Keratinocyte (primary cell): ENCODE data around the gene HECTD2. TPM values are rescaled to one million over a fixed set of nuclear protein-coding genes. Genes with fewer than 3 reads are reported as not detected.

ENCODE experiments used
- DNase-seq: peaks from one replicate; pipeline ENCODE4 v3.0.0-alpha.2; 2011; ENCODE audit warnings: low read depth, missing footprints, low spot score
- FAIRE-seq: peaks from 2 replicates; lab custom pipeline; 2011; peaks lifted over from hg19 to GRCh38; lab: Jason Lieb, UNC
- H2AFZ ChIP-seq: 2 replicates; pipeline ENCODE4 v1.6.0; 2012; ENCODE audit warnings: low read length, control low read depth, inconsistent platforms; ENCODE audit not compliant: control insufficient read depth
- H3K27ac ChIP-seq: 2 replicates; pipeline ENCODE4 v1.5.1; 2011; ENCODE audit warnings: low read length; ENCODE audit not compliant: control insufficient read depth, insufficient read depth
- H3K27me3 ChIP-seq: 3 replicates; pipeline ENCODE4 v1.6.0; 2011; ENCODE audit warnings: low read length; ENCODE audit not compliant: control insufficient read depth, insufficient read depth; ENCODE audit errors: extremely low read depth
- H3K36me3 ChIP-seq, 2 experiments: 2 replicates in 1 of 2; 3 replicates in 1 of 2; pipeline ENCODE4 v1.5.1; 2011; ENCODE audit warnings: low read length in 2 of 2, mild to moderate bottlenecking in 1 of 2; ENCODE audit not compliant: control insufficient read depth in 2 of 2, insufficient read depth in 2 of 2; ENCODE audit errors: extremely low read depth in 1 of 2
- H3K4me1 ChIP-seq: 3 replicates; pipeline ENCODE4 v1.5.1; 2011; ENCODE audit warnings: low read length; ENCODE audit not compliant: control insufficient read depth, insufficient read depth; ENCODE audit errors: extremely low read depth
- H3K4me2 ChIP-seq: 3 replicates; pipeline ENCODE4 v1.6.0; 2011; ENCODE audit warnings: low read depth, low read length; ENCODE audit not compliant: control insufficient read depth, insufficient read depth; ENCODE audit errors: extremely low read depth
- H3K4me3 ChIP-seq, 3 experiments: fragments of 200-600 bp in 1 of 3; sonication (generic) in 1 of 3; 2 replicates in 2 of 3; 3 replicates in 1 of 3; pipeline ENCODE4 v1.5.1; 2011 to 2016; ENCODE audit warnings: low read length in 3 of 3, mild to moderate bottlenecking in 3 of 3, control low read depth in 2 of 3, inconsistent platforms in 1 of 3, low read depth in 1 of 3, mixed read lengths in 1 of 3, mixed run types in 1 of 3, moderate library complexity in 1 of 3; ENCODE audit not compliant: control insufficient read depth in 2 of 3, insufficient read depth in 2 of 3; ENCODE audit errors: extremely low read depth in 1 of 3
- H3K79me2 ChIP-seq: 2 replicates; pipeline ENCODE4 v1.6.0; 2012; ENCODE audit warnings: low read length; ENCODE audit not compliant: control insufficient read depth, insufficient read depth
- H3K9ac ChIP-seq: 3 replicates; pipeline ENCODE4 v1.6.0; 2011; ENCODE audit warnings: low read length; ENCODE audit not compliant: control insufficient read depth, insufficient read depth; ENCODE audit errors: extremely low read depth
- H3K9me1 ChIP-seq: 3 replicates; pipeline ENCODE4 v1.6.0; 2011; ENCODE audit warnings: low read length; ENCODE audit not compliant: control insufficient read depth, insufficient read depth; ENCODE audit errors: extremely low read depth
- H3K9me3 ChIP-seq: 2 replicates; pipeline ENCODE4 v1.5.1; 2012; ENCODE audit warnings: low read depth, low read length; ENCODE audit not compliant: control insufficient read depth
- H4K20me1 ChIP-seq: 3 replicates; pipeline ENCODE4 v1.6.0; 2011; ENCODE audit warnings: low read length; ENCODE audit not compliant: control insufficient read depth, insufficient read depth; ENCODE audit errors: extremely low read depth
- EZH2 ChIP-seq: IDR thresholded peaks from one replicate; pipeline ENCODE4 v1.6.1; 2012; ENCODE audit warnings: inconsistent platforms, mild to moderate bottlenecking, low read length, moderate library complexity
- dilution Hi-C: fragments of 300-500 bp; cut with MboI; formaldehyde crosslinking; loops from one replicate; pipeline ENCODE4 v1.7.0; 2020; ENCODE audit warnings: low sequenced_read_pairs; ENCODE audit not compliant: extremely low pct_ligation_motif_present
- polyA plus RNA-seq, 5 experiments: library from polyadenylated mRNA; depleted of rRNA in 3 of 5; stranded (reverse) in 3 of 5; stranded (forward) in 1 of 5; unstranded in 1 of 5; fragments of >200 nt; gene quantifications; 1 replicate in 1 of 5; 2 replicates in 3 of 5; 3 replicates in 1 of 5; pipeline versions ENCODE4 v1.2.1 to v1.2.3, GENCODE V29; 2011 to 2012; ENCODE audit warnings: missing spikeins in 2 of 5, low read depth in 1 of 5, low replicate concordance in 1 of 5
- TF ChIP-seq, protein P1 (sequence below), 3 experiments: IDR thresholded peaks in 1 of 3; conservative IDR thresholded peaks in 1 of 3; optimal IDR thresholded peaks in 1 of 3; 2 replicates in 2 of 3; 3 replicates in 1 of 3; pipeline versions ENCODE3 to v1.5.1; 2011; ENCODE audit warnings: low read length in 3 of 3, mild to moderate bottlenecking in 3 of 3, moderate library complexity in 2 of 3, control low read depth in 1 of 3, inconsistent platforms in 1 of 3; ENCODE audit not compliant: insufficient read depth in 2 of 3; ENCODE audit errors: extremely low read depth in 1 of 3

HECTD2 gene
- polyA plus RNA-seq, 1 donor (not counting 4 experiments of a cell fraction or from before 2014, with no cell fraction given), result 2.2 TPM

DNA sequence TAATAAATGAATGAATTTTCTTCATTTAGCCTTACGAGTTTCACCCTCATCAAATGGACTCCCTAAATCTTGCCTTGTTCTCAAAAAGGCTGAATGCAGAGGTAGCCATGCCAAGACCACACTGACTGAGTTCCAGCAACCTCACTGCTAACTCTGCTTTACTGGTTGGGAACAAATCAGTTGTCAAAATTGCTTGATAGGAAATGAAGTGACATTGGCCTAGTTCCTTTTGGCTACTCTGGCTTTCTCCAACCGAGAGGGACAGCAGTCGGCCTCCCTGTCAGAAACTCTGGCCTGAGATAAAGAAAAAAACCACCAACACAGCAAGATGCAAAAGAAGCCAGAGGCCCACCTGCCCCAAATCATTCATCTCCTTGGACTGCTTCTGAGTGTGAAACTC lies 135.7 kb downstream of the HECTD2 start:
- DNase-seq (no peak), FAIRE-seq (no peak)
- Histone ChIP-seq H3K79me2 (no peaks in the 10 kb centered on the region), H3K9me3 (no peaks in the 10 kb centered on the region), H4K20me1 (no peaks in the 10 kb centered on the region), H3K4me1 (no peaks in the 10 kb centered on the region), H3K4me3 (no peak overlapping the region), H3K4me2 (no peak overlapping the region), H3K9ac (no peak overlapping the region), H3K9me1 (no peaks in the 10 kb centered on the region), H3K27me3 (no peaks in the 10 kb centered on the region), H3K36me3 (no peaks in the 10 kb centered on the region), H2AFZ (no peak overlapping the region), H3K27ac (no peak overlapping the region)
- dilution Hi-C loops, result no loop called here
- TF ChIP-seq EZH2, result no peak
- TF ChIP-seq, protein P1, sequence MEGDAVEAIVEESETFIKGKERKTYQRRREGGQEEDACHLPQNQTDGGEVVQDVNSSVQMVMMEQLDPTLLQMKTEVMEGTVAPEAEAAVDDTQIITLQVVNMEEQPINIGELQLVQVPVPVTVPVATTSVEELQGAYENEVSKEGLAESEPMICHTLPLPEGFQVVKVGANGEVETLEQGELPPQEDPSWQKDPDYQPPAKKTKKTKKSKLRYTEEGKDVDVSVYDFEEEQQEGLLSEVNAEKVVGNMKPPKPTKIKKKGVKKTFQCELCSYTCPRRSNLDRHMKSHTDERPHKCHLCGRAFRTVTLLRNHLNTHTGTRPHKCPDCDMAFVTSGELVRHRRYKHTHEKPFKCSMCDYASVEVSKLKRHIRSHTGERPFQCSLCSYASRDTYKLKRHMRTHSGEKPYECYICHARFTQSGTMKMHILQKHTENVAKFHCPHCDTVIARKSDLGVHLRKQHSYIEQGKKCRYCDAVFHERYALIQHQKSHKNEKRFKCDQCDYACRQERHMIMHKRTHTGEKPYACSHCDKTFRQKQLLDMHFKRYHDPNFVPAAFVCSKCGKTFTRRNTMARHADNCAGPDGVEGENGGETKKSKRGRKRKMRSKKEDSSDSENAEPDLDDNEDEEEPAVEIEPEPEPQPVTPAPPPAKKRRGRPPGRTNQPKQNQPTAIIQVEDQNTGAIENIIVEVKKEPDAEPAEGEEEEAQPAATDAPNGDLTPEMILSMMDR (optimal IDR thresholded peaks at IDR 0.05 in 1 of 3, IDR thresholded peaks at IDR 0.05 in 1 of 3, conservative IDR thresholded peaks at IDR 0.05 in 1 of 3; ENCODE audit: extremely low read depth in 1 of 3, insufficient read depth in 2 of 3, low read length in 3 of 3), result no peak

DNA sequence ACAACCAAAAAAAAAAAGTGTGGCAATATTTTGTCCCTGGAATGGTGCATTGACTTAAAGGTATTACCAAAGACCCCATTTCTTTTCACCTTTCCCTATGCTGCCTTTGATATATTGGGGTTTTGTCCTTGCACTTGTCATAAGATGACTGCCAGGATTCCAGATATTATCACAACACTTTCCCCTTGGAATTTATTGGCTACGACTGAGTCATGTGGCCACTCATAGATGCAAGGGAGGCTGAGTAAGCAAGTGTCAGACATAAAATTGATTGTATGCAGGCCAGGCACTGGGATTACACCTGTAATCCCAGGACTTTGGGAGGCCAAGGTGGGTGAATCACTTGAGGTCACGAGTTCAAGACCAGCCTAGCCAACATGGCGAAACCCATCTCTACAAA lies 139.1 kb downstream of the HECTD2 start:
- no peaks in the 10 kb centered on the region for H3K9me3 ChIP-seq
- no peaks in the 10 kb centered on the region for H4K20me1 ChIP-seq
- TF ChIP-seq EZH2, result no peak
- TF ChIP-seq, protein P1 (optimal IDR thresholded peaks at IDR 0.05 in 1 of 3, IDR thresholded peaks at IDR 0.05 in 1 of 3, conservative IDR thresholded peaks at IDR 0.05 in 1 of 3; ENCODE audit: extremely low read depth in 1 of 3, insufficient read depth in 2 of 3, low read length in 3 of 3), result no peak
- no peaks in the 10 kb centered on the region for H3K27me3 ChIP-seq
- H3K4me3 ChIP-seq, result no peak overlapping the region
- H2AFZ ChIP-seq, result no peak overlapping the region
- no peaks in the 10 kb centered on the region for H3K79me2 ChIP-seq
- no peak overlapping the region for H3K9ac ChIP-seq
- no peak overlapping the region for H3K4me2 ChIP-seq
- FAIRE-seq, result peak; percentile 41
- dilution Hi-C loops, result no loop called here
- H3K36me3 ChIP-seq, result no peaks in the 10 kb centered on the region
- H3K4me1 ChIP-seq, result no peaks in the 10 kb centered on the region
- H3K27ac ChIP-seq, result no peak overlapping the region
- DNase-seq, result no peak
- no peaks in the 10 kb centered on the region for H3K9me1 ChIP-seq
